HG03060 (cell line): ENCODE measurements around the gene DCHS1.
A peak's percentile ranks its signal among the peaks of the same experiment; 100 is the strongest.

Source experiments
- ATAC-seq: cut with Tn5 transposase; IDR thresholded peaks from one replicate; pipeline ENCODE4 v1.9.1; 2021; ENCODE audit warnings: low read depth, moderate number of reproducible peaks; ENCODE audit not compliant: unreplicated experiment

DCHS1 gene

GRCh38 chr11:6671991-6672390 is 16.4 kb upstream of the DCHS1 start:
- no peak for ATAC-seq

GRCh38 chr11:6670202-6670830 is 14.7 kb upstream of the DCHS1 start:
- ATAC-seq: no peak

GRCh38 chr11:6667733-6668374 is 12.2 kb upstream of the DCHS1 start:
- peak; percentile 55 for ATAC-seq

GRCh38 chr11:6666302-6667183 is 10.9 kb upstream of the DCHS1 start:
- ATAC-seq: no peak

- ATAC-seq: no peak
Measured at GRCh38 chr11:6664551-6664950, 8.9 kb upstream of the DCHS1 start.

- no peak for ATAC-seq
Measured at GRCh38 chr11:6663794-6664469, 8.3 kb upstream of the DCHS1 start.

- ATAC-seq: no peak
Measured at GRCh38 chr11:6660712-6661111, 5.1 kb upstream of the DCHS1 start.

GRCh38 chr11:6658647-6659046 is 3.0 kb upstream of the DCHS1 start:
- ATAC-seq: no peak

- no peak for ATAC-seq
Measured at GRCh38 chr11:6657346-6657745, 1.7 kb upstream of the DCHS1 start.

GRCh38 chr11:6656936-6657335 is 1.3 kb upstream of the DCHS1 start:
- no peak for ATAC-seq

GRCh38 chr11:6656584-6656915 is 941 bp upstream of the DCHS1 start:
- ATAC-seq: no peak

GRCh38 chr11:6655020-6655789 is 404 bp downstream of the DCHS1 start:
- no peak for ATAC-seq

- ATAC-seq: no peak
Measured at GRCh38 chr11:6654281-6655019, 1.2 kb downstream of the DCHS1 start.

- ATAC-seq: no peak
Measured at GRCh38 chr11:6653656-6654055, 2.0 kb downstream of the DCHS1 start.

GRCh38 chr11:6653097-6653496 is 2.5 kb downstream of the DCHS1 start:
- no peak for ATAC-seq

GRCh38 chr11:6652182-6652581 is 3.4 kb downstream of the DCHS1 start:
- ATAC-seq: no peak

GRCh38 chr11:6650980-6651379 is 4.6 kb downstream of the DCHS1 start:
- ATAC-seq: no peak

- no peak for ATAC-seq
Measured at GRCh38 chr11:6650104-6650503, 5.5 kb downstream of the DCHS1 start.

GRCh38 chr11:6648501-6648900 is 7.1 kb downstream of the DCHS1 start:
- ATAC-seq: no peak

GRCh38 chr11:6647836-6648235 is 7.8 kb downstream of the DCHS1 start:
- no peak for ATAC-seq
